WI38 (cell line): Measurements from ENCODE around the gene FOXL1.

Source experiments
- H3K4me3 ChIP-seq: 2 replicates; pipeline ENCODE4 v1.5.1; 2011; ENCODE audit warnings: low read depth, mild to moderate bottlenecking, control low read depth, low read length
- TF ChIP-seq, protein P1 (sequence below): IDR thresholded peaks from 2 replicates; pipeline ENCODE4 v1.5.1; 2012; ENCODE audit warnings: low read depth, mild to moderate bottlenecking, control low read depth, low read length

Gene FOXL1

DNA sequence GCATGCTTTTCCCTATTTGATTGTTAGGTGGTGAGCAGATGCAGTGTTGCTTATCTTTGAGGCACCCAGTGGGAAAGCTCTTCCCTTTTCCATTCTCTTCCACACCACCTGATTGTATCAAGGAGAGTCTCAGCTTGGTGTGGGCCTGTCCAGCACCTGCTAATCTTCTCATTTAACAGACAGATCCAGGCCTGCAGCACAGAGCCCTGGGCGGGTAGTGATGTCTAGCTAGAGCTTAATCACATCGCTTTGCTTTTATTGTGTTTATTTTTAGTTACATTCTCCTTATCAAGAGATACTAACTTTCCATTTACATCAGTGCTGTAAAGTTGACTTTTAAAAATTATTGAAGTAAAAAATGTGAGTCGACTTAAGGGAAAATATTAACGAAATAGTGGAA is 24.2 kb downstream of the FOXL1 start:
- H3K4me3 ChIP-seq = no peak overlapping the region
- TF ChIP-seq, protein P1, sequence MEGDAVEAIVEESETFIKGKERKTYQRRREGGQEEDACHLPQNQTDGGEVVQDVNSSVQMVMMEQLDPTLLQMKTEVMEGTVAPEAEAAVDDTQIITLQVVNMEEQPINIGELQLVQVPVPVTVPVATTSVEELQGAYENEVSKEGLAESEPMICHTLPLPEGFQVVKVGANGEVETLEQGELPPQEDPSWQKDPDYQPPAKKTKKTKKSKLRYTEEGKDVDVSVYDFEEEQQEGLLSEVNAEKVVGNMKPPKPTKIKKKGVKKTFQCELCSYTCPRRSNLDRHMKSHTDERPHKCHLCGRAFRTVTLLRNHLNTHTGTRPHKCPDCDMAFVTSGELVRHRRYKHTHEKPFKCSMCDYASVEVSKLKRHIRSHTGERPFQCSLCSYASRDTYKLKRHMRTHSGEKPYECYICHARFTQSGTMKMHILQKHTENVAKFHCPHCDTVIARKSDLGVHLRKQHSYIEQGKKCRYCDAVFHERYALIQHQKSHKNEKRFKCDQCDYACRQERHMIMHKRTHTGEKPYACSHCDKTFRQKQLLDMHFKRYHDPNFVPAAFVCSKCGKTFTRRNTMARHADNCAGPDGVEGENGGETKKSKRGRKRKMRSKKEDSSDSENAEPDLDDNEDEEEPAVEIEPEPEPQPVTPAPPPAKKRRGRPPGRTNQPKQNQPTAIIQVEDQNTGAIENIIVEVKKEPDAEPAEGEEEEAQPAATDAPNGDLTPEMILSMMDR = no peak

DNA sequence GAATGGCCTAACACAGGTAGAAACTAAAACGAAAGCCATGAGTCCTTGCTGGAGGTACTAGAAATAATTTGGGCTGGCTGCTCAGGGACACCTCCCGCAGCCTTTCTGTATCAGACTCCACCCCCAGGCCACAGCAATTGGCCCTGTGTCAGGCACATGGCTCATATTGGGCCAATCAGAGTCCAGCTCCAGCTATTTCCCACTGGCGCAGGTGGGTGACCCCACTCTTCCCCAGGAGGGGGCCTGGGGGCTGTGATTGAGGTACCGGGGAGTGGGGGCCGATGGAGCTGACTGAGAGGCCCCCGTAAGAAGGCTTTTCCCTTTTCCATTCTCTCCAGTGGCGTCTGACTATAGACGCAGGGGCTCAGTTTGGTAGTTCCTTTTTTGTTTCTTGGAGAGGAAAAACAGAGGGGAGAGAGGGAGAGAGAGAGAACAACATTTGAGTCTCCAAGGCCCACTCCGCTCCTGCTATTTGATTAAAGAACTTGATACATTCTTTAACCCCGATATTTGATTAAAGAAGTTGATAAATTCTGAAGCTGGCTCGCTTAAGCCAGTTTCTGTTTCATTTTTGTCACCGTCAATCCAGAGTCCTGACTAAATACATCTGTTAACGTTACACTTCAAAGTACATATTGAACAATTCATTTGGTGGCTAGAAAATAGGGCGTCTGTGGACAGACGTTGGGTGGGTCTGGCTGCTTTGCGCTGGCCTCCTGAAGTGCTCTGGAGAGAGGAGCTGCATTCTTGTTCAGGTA is 26.3 kb downstream of the FOXL1 start:
- no peak overlapping the region for H3K4me3 ChIP-seq
- TF ChIP-seq, protein P1 = no peak

DNA sequence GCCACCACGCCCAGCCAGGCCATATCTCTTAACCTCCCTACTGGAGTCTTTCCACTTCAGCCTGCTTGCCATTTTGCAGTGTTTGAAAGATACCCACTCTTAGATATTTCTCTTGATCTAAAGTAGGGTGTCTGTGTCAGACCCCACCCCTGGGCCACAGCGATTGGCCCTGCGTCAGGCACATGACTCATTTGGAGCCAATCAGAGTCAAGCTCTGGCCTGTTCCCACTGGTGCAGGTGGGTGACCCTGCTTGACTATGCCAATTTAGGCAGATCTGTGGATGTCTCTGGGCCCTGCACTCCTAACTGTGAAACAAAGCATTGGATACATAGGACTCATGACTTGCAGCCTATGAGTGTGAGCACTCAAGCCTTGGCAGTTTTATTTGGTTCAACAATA is 27.6 kb downstream of the FOXL1 start:
- TF ChIP-seq, protein P1 = no peak
- no peak overlapping the region for H3K4me3 ChIP-seq

DNA sequence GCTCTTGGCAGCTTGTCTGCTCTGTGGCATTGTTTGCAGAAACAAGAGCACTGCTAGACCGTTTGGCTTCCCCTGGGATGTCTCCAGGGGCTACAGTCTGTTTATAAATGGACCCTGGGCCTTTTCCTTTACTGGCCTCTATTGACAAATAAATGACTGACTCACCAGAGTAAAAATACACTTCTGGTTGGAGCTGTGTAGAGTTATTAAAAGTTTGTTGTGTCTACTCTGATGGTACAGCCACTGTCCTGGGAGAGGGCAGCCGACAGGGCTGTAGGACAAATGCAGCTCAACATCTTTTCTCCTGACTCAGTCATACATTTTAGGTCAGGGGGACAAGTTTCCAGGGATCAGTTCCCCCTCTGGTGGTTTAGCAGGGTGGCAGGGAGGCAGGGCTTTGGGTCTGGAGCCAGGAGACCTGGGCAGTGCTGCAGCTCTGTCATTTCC is 30.0 kb downstream of the FOXL1 start:
- TF ChIP-seq, protein P1 = 0 out of 2 replicates have a peak, but pooled peaks have one; percentile 5
- no peak overlapping the region for H3K4me3 ChIP-seq

DNA sequence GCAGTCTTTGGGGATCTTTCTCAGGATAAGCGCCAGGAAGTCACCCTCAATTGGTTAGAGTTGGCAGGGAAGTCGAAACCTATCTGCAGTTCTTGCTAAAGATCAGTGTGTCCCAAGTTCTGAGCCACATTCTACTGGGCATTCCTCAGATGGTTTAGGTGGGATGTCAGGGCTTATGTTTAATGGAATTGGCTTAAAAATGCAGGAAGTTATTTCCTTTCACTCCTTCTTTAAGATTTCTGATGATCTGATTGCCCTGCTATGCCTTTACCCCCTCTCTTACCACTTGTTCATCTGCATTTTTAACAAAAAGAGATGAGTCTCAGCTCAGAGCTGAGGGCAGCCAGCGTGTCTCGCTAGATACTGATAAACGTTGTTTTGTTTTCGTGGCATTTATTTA is 30.8 kb downstream of the FOXL1 start:
- TF ChIP-seq, protein P1 = no peak
- H3K4me3 ChIP-seq = peak overlapping the region; percentile 8; the same call in 1 of the 2 replicates

DNA sequence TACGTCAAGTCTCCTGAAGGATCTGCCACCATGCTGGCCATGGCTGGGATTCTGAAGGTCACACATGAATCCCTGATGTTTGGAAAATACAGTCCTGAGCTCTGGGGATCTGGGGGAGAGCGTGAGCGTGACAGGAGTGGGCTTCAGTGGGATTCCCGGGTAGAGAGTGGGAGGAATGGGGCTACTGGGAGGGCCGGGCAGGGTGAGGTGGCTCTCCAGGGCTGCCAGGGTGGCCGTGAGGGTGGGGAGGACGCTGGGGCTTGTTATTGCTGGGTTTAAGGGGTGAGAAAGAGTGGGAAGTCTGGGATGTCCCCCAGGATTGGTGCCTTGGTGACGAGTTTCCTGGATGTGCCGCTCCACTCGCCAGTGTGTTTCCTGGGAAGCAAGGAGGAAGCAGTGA is 31.3 kb downstream of the FOXL1 start:
- H3K4me3 ChIP-seq = no peak overlapping the region
- TF ChIP-seq, protein P1 = no peak

DNA sequence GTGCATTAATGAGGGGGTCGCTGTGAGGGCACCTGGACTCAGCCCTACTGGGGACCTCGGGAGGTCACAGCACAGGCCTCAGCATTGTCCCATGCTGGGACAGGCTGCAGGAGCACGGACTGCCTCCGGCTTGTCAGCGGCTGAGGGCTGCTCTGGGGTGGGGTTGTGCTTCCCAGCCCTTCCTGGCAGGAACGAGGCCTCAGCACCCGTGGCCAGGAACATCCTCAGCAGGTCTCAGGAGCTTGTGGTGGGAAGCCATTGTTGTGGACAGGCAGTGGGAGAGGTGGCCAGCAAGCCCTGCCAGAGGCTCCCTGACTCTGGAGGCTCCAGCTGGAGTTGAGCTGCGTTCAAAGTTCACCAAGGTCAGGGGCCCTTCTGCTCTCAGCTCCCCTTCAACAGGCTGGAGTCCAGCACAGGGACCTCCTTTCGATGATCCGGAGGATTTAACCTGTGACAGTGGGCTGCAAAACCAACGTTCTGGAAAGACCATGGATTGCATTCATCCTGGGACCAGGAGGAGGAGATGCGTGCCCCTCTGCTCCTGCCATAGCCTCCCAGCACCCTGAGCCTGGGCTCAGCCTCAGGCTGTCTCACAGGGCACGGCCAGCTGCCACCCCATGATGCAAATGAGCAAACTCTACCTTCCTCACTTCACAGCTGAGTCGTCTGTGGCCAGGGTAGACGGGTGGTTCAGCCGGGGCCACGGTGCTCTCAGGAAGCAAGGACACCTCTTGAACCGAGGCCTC is 32.6 kb downstream of the FOXL1 start:
- TF ChIP-seq, protein P1 = no peak
- no peak overlapping the region for H3K4me3 ChIP-seq
